ENCODE measurements around the gene PALB2. TPM values are rescaled to one million over a fixed set of nuclear protein-coding genes. Genes with fewer than 3 reads are reported as not detected.

Gene PALB2
- polyA plus RNA-seq, 2 of the 4 experiments (the other 2 are of a cell fraction), result 13.9 to 17.4 TPM

- TF ChIP-seq CTCF (IDR thresholded peaks at IDR 0.05) (0 out of 3 replicates have a peak, but pooled peaks have one; percentile 14), ZNF302 (CRISPR knock-in tag; IDR thresholded peaks at IDR 0.05) (peak; percentile 91), EP300 (IDR thresholded peaks at IDR 0.05) (no peak), BHLHE40 (IDR thresholded peaks at IDR 0.05; ENCODE audit: low read depth, low read length) (no peak), NFE2L2 (conservative IDR thresholded peaks at IDR 0.05; ENCODE audit: low read length) (peak; percentile 75), CBX8 (IDR thresholded peaks at IDR 0.05) (no peak), HES2 (IDR thresholded peaks at IDR 0.05) (no peak), POLR2AphosphoS2 (conservative IDR thresholded peaks at IDR 0.05; ENCODE audit: low read length) (no peak)
These were observed 43.9 kb downstream of the PALB2 start (continued) for GRCh38 chr16:23597003-23597756.

GRCh38 chr16:23595951-23596720 lies 45.0 kb downstream of the PALB2 start, which contains the start of gene NDUFAB1:
Gene NDUFAB1, minus strand, starts transcription at chr16:23596316. Its CDS starts 26 bp downstream, at chr16:23596290.
- ChIA-PET POLR2A (no interaction called here), CTCF (interaction anchor here (0.6 to 2.4 kb wide), 21 partner anchors 8 to 934 kb away, joined by 3 to 14 read pairs (median 4); partner anchors contain the start of genes DCTN5 and PALB2)
- H3K27ac ChIP-seq, result peak within 1 kb of the TSS; percentile 92 to 99
- DNase-seq (ENCODE audit: low read depth in 1 of 2, low spot score in 1 of 2), result peak; percentile 73 to 90
- FAIRE-seq, result no peak
- peak within 1 kb of the TSS; percentile 86 for H3K4me3 ChIP-seq
- H3K4me1 ChIP-seq, result peaks cover 11% of the 10 kb centered on the region; the same call in 2 of the 3 replicates
- H3K9me3 ChIP-seq, result no peaks in the 10 kb centered on the region
- H3K4me2 ChIP-seq, result peak within 1 kb of the TSS; percentile 88
- 8% methylated on average over 17 of the region's 67 CpGs for WGBS (ENCODE audit: missing lambda C conversion rate)
- peak; percentile 99 for ATAC-seq
- TF ChIP-seq HOXB5 (CRISPR knock-in tag; IDR thresholded peaks at IDR 0.05), result no peak
- peak; percentile 29; the same call in 1 of the 2 replicates for TF ChIP-seq CHD4 (IDR thresholded peaks at IDR 0.05; ENCODE audit: borderline replicate concordance)
- TF ChIP-seq ZFP36 (IDR thresholded peaks at IDR 0.05; ENCODE audit: borderline replicate concordance, partially characterized antibody), result no peak
- TF ChIP-seq TFCP2L1 (CRISPR knock-in tag; IDR thresholded peaks at IDR 0.05), result no peak
- no peak for TF ChIP-seq NR3C1 (IDR thresholded peaks at IDR 0.05)
- no peak for TF ChIP-seq NPAS2 (CRISPR knock-in tag; IDR thresholded peaks at IDR 0.05; ENCODE audit: borderline replicate concordance)
- no peak for TF ChIP-seq CEBPB (IDR thresholded peaks at IDR 0.05)
- TF ChIP-seq PHF8 (IDR thresholded peaks at IDR 0.05; ENCODE audit: borderline replicate concordance, low read depth), result peak; percentile 82; the same call in 1 of the 2 replicates
- TF ChIP-seq USF2 (IDR thresholded peaks at IDR 0.05), result no peak
- TF ChIP-seq HOXA7 (CRISPR knock-in tag; IDR thresholded peaks at IDR 0.05), result no peak
- TF ChIP-seq HOXB13 (CRISPR knock-in tag; IDR thresholded peaks at IDR 0.05; ENCODE audit: low read depth), result no peak
- TF ChIP-seq REST (IDR thresholded peaks at IDR 0.05), result no peak
- TF ChIP-seq CTCF (IDR thresholded peaks at IDR 0.05), result peak; percentile 87
- TF ChIP-seq JUN (IDR thresholded peaks at IDR 0.05), result peak; percentile 73 to 85; a peak in 4 of 5 replicates
- TF ChIP-seq KDM1A (IDR thresholded peaks at IDR 0.05; ENCODE audit: low read depth), result no peak
- TF ChIP-seq MYC (IDR thresholded peaks at IDR 0.05; ENCODE audit: borderline replicate concordance, low read length), result peak; percentile 84
- no peak for TF ChIP-seq CBX2 (IDR thresholded peaks at IDR 0.05; ENCODE audit: borderline replicate concordance, low read depth)
- peak in 1 of 2 experiments; percentile 24; a peak in 1 of 5 replicates for TF ChIP-seq RAD21 (conservative IDR thresholded peaks at IDR 0.05 in 1 of 2, IDR thresholded peaks at IDR 0.05 in 1 of 2)
- no peak for TF ChIP-seq POLR2AphosphoS2 (conservative IDR thresholded peaks at IDR 0.05; ENCODE audit: low read length)
- TF ChIP-seq RNF2 (IDR thresholded peaks at IDR 0.05; ENCODE audit: borderline replicate concordance, low read depth), result no peak
- no peak for TF ChIP-seq NFE2L2 (conservative IDR thresholded peaks at IDR 0.05; ENCODE audit: low read length)
- no peak for TF ChIP-seq FOXS1 (CRISPR knock-in tag; IDR thresholded peaks at IDR 0.05)

Measured in A549 (cell line).